22Rv1 (cell line): ENCODE data around the gene PIP5K1B.

Experiments used
- CTCF ChIP-seq: fragments of 450-650 bp; IDR thresholded peaks from 2 replicates; pipeline ENCODE4 v1.5.1; 2017; ENCODE audit warnings: mild to moderate bottlenecking
- ZFX ChIP-seq: fragments of 450-650 bp; IDR thresholded peaks from 2 replicates; pipeline ENCODE4 v1.6.1; 2017; ENCODE audit warnings: antibody characterized with exemption, borderline replicate concordance

- TF ChIP-seq CTCF = no peak
- no peak for TF ChIP-seq ZFX
Measured at GRCh38 chr9:68683433-68683832, 21.6 kb upstream of the PIP5K1B start.
